HG02938 (cell line): ENCODE data around the gene KCNK17.
"Not testable (repeated sequence)": the region's sequence is repeated elsewhere in the genome, so short reads cannot be mapped to it uniquely, and the experiment has no call there.

Experiments used
- ATAC-seq: cut with Tn5 transposase; IDR thresholded peaks from one replicate; pipeline ENCODE4 v1.9.1; 2021; ENCODE audit warnings: mild to moderate bottlenecking, moderate library complexity; ENCODE audit not compliant: unreplicated experiment

KCNK17 gene

GRCh38 chr6:39302669-39303424, 11.4 kb downstream of the KCNK17 start:
- ATAC-seq, result peak; percentile 68

DNA sequence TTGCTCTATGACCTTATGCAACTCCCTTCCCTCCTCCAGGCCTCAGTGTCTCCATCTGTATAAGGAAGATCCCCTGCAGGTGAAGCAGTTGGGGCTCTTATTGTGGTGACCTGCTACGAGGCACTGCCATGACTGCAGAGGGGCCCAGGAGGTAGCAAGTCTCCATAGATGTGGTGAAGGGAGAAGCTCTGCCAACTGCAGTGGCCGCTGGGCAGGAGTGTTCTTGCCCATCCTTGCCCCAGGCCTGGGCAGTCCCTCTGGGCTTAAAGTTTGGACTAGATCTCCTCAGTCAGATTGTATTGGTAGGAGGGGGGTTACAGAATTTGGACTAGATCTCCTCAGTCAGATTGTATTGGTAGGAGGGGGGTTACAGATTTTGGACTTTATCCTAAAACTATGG, 12.2 kb downstream of the KCNK17 start:
- ATAC-seq, result no peak

DNA sequence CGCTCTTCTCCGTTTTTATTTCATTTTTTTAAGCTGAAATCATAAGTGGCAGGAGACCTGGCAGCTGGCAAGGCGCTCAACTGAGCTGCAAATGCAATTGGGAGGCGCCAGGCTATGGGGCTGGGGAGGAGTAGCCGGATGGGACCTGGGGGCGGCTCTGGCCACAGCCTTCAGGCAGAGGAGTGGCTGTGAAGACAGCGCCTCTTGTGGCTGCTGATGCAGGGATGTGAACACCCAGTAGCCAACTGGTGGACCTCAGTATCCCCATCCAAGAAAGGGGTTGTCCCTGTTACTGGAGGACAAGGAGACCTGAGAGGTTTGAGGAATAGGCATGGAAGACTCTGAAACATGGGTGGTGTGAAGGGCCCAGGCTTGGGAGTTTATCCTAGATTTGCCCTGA, 12.6 kb downstream of the KCNK17 start:
- ATAC-seq, result no peak

DNA sequence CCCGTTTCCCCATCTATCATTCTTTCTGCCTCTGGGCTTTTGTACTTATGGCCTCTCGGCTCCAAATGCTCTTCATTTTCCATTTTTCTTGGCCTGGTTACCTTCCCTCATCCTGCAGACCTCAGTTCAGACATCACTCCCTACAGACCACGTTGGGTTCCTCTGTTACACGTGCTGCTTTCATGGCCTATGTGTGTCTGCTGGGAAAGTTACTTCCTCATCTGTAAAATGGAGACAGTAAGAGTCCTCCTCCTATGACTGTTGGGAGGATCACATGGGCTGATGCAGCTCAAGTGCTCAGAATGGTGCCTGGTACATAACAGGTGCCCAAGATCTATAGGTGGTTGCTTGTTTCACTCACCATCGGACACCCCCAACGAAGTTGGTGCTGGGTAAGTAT, 13.5 kb downstream of the KCNK17 start:
- no peak for ATAC-seq

- no peak for ATAC-seq
These were observed 16.2 kb downstream of the KCNK17 start for GRCh38 chr6:39298061-39298460.

DNA sequence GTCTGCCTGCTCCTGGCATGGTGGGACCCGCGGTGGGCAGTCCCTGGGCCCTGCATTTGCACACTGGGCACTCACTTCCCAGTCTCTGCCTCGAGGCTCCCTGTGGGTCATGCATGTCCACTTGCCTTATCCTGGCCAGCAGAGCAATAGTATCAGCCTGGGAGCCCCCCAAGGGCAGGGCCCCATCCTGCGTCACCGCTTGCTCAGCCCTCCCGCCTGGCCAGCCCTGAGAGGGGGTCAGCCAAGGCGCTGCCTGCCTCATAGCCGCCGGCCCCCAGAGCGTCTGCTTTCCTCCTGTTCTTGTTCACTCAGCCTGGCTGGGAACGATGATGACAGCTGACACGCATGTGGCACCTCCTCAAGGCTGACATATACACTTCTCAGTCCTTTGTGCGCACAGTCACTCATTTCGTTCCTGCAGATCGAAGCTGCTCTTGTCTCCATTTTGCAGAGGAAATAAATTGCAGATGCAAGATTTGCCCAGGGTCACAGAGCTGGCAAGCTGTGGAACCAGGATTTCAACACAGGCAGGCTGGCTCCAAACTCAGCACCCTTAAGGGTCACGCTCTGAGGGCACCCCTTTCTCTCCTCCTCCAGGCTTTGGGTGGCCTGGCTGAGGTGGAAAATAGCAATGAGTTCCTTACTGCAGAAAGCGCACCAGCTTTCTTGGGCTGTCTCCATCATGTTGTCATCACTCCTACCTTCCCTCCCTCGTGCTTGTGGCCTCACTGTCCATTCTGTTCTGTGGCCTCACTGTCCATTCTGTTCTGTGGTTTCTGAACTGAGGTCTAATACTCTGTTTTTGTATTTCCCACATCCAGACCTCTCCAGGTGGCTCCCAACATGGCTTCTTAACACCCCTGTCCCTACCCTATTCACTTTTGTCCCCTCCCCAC, 17.2 kb downstream of the KCNK17 start:
- no peak for ATAC-seq

GRCh38 chr6:39295611-39296011, 18.6 kb downstream of the KCNK17 start:
- no peak for ATAC-seq

GRCh38 chr6:39294899-39295298, 19.3 kb downstream of the KCNK17 start:
- no peak for ATAC-seq

- ATAC-seq, result no peak
These were observed 20.1 kb downstream of the KCNK17 start for GRCh38 chr6:39294133-39294532.

DNA sequence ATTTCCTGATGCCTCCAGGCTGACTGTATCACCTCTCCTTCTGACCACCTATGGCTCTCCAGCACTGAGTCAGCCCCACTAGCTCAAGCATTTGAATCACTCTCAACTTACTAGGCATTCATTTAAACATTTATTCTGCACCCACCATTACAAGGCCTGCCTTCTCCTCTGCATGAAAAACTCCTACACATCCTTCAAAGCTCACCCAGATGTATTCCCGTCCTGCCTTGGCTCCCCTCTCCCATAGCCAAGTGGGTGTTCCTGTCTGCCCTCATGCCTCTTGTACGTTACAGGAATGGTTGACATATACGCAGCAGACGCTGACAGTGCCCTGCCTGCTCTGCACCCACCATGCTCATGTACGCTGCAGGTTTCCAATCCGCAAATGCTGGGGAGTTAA, 21.6 kb downstream of the KCNK17 start:
- no peak for ATAC-seq

DNA sequence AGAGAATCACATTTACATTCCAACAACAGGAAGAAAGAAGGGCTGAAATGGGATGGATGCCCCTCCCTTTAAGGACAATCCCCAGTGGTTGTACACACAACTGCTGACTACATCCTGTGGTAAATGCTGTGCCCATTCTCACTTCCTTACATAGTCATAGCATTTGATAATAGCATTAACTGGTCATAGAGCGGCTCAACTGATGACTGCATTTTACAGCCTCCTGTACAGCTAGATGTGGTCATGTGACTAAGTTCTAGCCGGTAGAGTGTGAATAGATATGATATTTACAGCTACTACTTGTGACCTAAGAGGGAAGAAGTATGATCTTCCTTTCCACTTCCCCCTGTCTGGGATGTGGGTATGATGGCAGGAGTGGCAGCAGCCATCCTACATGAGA, 24.7 kb downstream of the KCNK17 start:
- ATAC-seq, result no peak

DNA sequence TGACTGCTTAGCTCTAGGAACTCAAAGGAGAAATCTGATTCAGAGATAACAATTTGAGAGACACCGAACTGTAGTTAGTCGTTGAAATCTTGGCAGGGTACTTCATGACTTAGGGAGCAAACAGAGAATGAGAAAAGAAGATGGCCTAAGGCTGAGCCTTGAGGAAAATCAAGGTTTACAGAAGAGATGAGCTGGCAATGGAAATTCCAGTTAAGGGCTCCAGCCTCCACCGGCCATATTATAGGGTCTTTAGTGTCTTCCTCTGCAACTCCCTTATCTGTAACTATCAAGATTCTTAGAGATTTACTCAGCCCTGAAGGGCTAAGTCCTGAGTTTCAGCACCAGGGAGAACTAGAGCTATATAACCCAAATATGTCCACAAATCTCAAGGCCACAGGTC, 26.6 kb downstream of the KCNK17 start:
- no peak for ATAC-seq

DNA sequence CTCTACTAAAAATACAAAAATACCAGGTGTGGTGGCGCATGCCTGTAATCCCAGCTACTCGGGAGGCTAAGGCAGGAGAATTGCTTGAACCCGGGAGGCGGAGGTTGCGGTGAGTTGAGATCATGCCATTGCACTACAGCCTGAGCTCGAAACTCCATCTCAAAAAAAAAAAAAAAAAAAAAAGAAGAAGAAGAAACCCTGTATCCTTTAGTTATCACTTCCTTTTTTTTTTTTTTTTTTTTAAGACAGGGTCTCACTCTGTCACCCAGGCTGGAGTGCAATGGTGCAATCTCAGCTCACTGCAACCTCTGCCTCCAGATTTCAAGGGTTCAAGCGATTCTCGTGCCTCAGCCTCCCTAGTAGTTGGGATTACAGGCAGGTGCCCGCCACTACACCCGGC, 27.6 kb downstream of the KCNK17 start:
- not testable (repeated sequence) for ATAC-seq

GRCh38 chr6:39282774-39283173, 31.4 kb downstream of the KCNK17 start:
- ATAC-seq, result no peak

GRCh38 chr6:39281312-39281980, 32.8 kb downstream of the KCNK17 start:
- no peak for ATAC-seq

DNA sequence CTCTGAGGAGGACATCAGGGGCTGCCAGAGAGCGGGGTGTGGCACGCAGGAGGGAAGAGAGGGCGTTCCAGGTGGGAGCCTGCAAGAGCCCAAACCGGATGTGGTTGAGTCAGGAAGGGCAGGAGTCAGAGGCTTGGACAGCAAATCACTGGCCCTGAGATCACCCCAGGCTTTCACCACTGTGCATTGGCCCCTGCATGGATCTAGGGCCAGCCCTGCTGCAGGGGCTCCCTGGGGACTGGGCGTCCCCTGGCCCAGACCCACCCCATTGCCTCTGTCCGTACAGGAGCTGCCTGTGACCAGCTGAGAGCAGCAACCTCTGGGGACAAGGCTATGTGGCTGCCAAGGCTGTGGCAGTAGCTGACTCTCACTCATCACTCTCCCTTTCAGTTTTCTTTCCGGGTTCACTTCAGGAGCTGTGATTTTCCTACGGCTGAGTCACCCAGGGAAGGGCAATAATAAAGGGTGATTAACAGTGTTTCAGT, 33.9 kb downstream of the KCNK17 start:
- no peak for ATAC-seq

GRCh38 chr6:39279539-39279938, 34.7 kb downstream of the KCNK17 start:
- ATAC-seq, result no peak

- ATAC-seq, result no peak
These were observed 37.7 kb downstream of the KCNK17 start for GRCh38 chr6:39276379-39276995.

DNA sequence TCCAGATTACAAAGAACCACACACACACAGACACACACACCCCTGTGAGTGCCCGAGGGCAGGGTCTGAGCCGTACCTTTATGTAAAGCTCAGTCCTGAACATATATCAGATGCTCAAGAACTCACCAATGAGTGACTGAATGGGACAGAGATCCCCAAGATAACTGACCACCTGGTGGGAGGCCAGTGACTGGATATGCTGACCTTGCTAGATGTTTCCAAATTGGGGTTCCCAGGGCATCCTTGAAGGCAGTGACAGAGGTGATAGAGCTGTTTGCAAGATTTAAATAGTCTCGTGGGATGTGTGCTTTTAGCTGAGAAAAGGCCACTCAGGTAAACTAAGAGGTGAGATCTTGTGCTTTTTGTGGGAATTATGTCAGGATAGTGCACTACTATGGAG, 39.3 kb downstream of the KCNK17 start:
- no peak for ATAC-seq

DNA sequence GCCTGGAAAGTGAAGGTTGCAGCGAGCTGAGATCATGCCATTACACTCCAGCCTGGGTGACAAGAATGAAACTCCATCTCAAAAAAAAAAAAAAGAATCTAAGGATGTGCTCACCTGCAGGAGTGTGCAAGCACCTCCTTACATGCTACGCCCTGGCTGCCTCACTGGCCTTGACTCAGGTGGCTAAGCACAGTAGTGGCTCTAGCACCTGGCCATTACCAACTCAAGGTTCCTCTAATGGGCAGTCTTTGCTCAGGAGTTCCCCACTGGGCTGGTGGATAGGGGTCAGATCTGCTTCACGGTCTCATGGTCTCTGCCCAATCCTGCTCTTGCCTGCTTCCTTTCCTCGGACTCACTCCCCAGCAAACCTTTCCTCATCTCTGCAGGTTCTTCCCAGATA, 39.7 kb downstream of the KCNK17 start:
- ATAC-seq, result no peak

GRCh38 chr6:39273406-39273821, 40.8 kb downstream of the KCNK17 start:
- ATAC-seq, result no peak
